HG02763 (cell line): ENCODE results near the gene TMEM184A.

Experiments used
- ATAC-seq: cut with Tn5 transposase; IDR thresholded peaks from one replicate; pipeline ENCODE4 v1.9.1; 2021; ENCODE audit warnings: mild to moderate bottlenecking, moderate library complexity; ENCODE audit not compliant: unreplicated experiment

Gene TMEM184A

DNA sequence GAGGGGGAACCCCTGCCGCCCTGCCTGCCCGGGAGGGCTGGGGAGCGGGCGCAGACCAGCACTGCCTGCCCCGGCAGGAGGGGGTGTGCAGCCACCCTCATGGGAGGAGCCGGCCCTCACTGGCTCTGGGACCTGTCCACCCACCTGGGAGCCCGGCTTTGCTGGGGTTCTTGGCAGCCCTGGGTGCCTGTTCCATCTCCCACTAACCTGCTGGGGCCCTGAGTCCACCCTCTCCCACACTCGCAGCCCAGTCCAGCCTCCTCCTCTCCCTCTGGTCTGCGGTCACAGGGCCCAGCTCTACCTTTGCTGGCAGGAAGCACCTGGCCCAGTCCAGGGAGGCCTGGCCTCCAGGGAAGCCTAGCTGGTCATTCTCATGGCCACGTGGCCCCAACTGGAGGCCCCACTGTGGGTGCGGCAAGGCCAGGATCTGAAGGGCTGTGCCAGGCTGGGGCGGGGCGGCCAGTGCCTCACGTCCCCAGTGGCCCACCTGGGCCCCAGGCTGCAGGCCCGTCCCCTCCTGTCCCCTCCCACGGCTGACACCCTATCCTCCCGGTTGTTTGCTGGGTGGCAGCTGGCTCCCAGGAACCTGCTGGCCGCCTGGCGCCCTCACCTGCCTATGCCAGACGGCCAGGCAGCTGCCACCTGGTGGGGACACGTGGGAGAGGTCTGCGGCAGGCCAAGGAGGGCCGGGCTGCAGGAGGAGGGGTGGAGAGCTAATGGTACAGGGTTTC lies at the start of gene TMEM184A:
Gene TMEM184A (minus strand): TSS at position 393 of the 731 bp plus-strand sequence. CDS start 721 bp downstream, outside the sequence.
- no peak for ATAC-seq

DNA sequence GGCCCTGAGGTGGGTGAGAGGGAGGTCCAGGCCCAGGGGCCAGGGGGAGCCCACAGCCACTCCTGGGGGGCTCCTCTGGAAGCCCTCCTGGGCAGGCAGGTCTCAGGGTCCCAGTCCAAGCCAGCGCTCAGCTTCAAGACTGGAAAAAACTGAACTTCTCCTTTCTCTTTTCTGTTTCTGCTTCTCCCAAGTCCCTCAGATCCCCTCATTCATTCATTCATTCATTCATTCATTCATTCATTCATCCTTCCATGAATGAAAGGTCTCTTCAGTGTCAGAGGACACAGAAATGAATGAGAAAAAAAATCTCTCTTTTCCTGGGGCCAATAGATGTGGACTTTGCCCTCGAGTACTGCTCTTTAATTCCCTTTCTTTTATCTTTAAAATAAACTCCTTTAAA lies 48.4 kb upstream of the TMEM184A start:
- ATAC-seq, result no peak

DNA sequence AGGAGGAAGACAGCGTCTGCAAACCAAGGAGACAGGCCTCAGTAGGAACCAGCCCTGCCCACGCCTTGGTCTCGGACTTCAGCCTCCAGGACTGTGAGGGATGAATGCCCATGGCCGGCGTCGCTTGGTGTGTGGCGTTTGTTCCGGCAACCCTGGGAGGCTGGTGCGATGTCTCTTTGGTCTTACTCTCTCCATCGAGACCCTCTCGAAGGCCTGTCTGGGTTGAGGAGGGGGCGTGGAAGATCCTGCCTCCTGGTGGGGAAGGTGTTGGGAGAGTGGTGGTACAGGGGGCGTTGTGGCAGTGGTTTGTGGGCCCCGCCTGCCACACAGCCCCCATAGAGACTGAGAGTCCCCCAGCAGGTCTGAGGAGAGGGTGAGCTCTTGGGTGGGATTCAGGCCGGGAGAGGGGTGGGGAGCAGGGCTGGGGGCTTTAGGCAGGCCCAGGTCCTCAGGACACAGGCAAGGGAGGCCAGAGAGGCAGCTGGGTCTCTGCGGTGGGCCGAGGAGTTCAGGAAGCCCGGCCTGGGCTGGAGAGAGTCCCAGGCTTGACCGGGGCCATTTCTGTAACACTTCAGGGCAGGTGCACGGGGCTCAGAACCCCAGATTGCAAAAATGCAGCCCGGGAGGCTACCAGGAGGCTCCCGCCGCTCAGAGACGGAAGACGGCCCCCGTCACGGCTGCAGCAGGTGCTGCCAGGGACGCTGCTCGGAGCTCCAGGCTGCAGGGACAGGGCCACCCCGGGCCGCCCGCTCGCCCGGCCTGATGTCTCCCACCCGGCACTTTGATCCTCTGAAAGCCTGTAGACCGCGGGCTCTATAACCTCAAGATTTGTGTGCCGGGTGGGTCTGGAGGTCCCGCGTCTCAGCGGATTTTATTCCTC lies 47.6 kb upstream of the TMEM184A start:
- ATAC-seq, result no peak

DNA sequence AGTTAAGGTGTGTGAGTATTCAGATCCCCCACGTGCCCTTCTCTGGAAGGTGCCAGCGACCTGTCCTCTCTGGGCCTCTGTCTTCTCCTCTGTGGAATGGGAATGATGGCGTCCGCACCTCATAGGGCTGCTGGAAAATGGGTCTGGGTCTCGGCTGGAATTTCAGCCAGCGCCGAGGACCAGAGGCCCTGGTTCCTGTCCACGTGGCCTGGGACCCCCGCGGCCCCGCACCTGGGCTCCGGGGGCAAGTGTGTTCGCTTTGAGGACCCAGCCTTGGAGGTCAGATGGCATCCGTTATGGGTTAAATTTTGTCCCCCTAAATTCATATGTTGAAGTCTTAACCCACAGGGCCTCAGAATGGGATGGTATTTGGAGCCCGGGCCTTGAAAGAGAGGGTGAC lies 46.4 kb upstream of the TMEM184A start:
- ATAC-seq, result no peak

DNA sequence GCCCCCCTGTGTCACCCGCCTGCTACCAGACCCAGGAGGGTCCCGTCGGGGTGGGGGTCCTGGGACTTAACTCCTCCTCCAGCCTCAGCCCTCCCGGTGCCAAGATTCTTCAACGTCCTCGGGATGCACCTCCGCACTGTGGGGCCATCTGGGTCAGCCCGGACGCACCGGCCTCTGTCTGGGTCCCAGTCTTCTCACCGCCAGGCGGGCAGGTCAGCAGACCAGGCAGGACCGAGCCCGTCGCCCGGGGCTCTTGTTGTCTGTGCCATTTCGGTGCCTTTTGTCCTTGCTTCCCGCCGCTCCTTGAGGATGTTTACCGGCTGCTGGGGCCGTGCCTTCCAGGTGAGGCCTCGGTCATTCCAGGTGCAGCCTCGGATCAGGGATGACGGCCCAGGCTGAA lies 46.0 kb upstream of the TMEM184A start:
- ATAC-seq, result no peak

DNA sequence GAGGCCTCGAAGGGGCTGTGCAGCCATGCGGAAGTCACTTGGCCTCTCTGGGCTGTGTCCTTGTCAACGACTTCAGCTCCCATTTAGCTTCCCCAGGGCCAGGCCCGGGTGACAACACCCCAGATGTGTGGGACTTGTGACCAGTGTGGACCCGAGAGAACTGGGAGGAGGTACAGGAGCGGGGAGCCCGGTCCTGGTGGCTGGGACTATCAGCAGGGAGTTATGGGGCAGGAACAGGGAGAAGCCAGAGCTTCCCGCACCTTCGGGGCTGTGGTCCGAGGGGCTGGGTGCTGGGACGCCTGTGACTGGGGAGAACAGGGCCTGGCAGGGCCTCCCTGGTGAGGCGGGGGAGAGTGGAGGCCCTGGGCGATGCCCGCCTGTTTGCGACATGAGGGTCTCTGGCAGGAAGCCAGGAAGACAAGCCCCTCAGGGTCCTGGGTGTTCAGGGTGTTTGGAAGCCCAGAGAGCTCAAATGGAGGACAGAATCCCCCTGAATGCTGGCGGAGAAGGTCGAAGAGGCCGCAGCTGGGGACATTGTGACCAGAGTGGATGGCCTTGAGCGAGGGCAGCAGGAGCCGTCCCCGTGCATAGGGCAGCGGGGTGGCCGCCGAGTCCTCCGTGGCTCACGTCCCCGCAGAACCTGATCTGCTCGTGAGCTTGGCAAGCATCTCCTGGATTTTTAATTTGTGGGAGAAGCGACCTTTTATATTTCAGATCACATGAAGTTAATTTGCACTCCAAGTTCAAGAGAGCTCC lies 43.8 kb upstream of the TMEM184A start:
- no peak for ATAC-seq

DNA sequence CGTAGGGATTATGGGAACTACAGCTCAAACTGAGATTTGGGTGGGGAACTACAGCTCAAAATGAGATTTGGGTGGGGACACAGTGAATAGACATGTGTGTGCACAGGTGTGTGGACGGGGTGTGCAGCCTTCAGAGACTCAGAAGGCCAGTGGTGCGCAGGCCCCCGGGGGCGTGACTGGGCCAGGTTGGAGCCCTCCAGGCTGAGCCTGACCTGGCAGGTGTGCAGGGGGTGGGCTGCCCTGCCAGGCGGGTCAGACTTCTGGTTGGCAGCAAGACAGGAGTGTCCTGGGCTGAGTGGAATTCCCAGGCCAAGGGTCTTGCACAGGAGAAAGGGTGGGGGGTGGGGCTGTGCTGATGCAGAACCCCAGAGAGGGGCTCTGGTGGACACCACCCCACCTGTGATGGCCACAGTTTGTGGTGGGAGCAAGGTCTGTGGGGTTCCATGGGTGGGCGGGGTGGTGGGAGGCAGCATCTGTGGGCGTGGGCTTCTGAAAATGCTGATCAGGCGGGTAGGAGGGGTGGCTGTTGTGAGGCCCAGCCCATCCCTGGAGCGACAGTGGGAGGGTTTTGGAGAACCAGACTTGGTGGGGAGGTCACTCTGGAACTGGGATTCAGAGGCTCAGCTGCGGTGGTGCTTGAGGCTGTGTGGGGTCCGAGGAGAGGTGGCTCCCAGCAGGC lies 43.1 kb upstream of the TMEM184A start:
- no peak for ATAC-seq

DNA sequence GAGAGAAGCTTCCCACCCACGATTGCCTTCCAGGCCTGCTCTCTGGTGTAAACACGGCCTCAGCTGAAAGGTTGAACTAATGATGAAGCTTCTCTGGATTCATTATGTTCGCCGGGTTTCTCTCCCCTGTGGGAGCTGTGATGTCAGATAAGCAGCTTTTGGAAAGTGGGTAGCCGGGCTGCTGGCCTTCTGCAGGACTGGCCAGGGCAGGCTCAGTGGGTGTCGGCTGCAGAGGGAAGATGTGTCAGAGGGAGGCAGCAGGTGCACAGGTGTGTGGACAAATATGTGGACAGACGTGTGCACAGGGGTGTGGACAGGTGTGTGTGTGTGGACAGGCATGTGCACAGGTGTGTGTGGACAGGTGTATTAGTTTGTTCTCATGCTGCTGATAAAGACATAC lies 42.3 kb upstream of the TMEM184A start:
- no peak for ATAC-seq

DNA sequence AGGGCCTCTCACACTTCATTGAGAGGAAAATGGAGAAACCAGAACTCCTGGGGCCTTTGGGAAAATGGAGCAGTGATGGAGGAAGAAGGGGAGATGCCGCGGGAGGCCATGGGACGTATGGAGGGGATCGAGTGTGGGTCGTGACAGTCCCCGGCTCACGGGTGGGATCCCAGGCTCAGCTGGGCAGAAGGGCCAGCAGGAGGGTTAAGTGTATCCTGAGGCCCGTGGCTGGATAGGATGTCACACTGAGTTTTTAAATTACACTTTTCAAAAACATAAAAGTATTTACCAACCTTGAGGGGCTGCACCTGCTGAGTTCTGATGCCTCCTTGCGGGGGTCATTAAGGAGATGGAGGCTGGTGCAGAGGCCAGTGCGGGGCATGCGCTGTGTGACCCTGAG lies 41.8 kb upstream of the TMEM184A start:
- ATAC-seq, result no peak

DNA sequence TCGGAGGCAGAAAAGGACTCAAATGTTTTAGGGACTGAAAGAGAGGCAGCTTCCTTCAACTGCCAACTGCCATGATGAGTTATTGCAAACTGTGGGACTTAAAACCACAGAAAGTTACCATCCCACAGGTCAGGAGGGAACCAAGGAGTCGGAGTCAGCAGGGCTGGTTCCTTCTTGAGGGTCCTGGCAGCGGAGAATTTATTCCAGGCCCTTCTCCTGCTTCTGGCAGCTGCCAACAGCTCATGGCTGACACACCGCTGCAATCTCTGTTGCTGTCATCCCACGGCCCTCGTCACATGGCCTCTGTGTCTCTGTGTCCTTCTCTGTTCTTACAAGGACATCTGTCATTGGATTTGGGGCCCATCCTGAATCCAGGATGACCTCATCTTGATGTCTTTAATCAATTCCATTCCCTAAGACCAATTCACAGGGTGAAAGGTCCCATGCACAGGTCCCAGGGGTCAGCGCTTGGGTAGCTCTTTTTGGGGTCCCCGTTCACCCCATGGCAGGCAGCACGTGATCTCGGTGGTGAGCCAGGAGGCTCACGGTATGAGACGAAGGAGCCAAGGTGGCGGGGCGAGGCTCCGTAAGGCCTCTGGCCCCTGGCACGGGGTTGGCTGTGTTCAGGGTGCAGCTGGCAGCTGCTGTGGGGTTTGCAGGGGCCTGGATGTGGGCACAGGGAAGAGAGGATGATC lies 41.2 kb upstream of the TMEM184A start:
- ATAC-seq, result no peak

DNA sequence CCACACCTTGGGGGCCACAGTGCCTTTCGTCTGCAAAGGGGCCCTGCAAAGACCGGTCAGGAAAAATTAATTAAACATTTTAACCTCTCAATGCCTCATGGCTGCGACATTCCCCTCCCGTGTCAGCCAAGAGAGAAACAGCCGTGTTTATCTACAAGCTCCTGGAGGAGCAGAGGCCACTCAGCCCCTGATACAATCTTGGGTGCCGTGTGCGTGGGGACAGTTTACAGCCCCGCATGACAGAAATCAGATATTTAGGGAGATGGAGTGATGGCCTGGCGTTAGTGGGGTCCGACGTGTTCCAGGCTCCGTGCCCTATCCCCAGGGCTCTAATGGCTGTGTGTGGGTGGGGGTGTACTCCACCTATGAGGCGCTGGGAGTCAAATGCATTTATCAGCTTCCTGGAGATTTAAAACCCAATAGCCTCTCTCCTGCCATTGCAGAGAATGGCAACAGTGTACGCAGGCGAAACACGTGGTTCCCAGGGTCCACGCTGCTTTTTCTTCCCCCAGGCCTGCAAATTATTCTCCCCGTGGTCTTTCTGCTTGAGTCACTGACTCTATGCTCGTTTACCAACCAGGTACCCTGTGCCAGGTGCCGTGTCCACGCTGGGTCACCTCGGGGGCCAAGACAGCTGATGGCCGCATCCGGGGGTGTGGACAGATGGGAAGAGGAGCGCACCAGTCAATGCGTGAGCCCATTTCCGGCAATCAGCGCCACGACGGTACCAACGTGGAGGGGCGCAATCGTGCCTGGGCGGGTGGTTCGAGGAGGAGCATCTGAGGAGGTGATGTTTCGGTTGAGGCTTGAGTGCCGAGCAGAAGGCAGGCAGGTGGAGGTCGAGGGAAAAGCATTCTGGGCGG lies 40.4 kb upstream of the TMEM184A start:
- ATAC-seq, result no peak

DNA sequence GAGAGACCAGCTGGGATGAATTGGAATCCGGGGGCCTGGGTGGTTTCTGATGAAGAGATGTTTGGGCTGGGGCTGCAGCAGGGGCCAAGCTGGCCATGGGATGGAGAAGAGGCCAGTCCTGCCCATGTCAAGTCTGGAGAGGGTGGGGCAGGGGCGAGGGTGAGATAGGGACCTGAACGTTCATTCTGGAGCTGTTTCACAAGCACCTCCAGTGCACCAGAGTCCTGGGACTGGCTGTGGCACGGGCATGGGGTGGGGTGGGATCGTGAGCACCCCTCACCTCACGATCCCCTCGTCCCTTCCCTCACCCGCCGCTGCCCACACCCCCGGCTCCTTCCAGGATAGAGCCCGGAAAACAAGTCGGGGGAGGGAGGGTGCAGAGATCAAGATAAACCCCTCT lies 39.6 kb upstream of the TMEM184A start:
- ATAC-seq, result no peak

DNA sequence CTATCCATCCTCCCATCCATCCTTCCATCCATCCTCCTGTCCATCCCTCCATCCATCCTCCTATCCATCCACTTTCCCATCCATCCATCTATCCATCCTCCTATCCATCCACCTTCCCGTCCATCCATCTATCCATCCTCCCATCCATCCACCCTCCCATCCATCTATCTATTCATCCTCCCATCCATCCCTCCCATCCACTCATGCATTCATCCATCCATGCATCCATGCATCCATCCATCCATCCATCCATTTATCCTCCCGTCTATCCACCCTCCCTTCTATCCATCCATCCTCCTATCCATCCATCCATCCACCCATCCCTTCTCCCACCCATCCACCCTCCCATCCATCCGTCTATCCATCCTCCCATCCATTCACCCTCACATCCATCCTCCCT lies 39.0 kb upstream of the TMEM184A start:
- no peak for ATAC-seq

DNA sequence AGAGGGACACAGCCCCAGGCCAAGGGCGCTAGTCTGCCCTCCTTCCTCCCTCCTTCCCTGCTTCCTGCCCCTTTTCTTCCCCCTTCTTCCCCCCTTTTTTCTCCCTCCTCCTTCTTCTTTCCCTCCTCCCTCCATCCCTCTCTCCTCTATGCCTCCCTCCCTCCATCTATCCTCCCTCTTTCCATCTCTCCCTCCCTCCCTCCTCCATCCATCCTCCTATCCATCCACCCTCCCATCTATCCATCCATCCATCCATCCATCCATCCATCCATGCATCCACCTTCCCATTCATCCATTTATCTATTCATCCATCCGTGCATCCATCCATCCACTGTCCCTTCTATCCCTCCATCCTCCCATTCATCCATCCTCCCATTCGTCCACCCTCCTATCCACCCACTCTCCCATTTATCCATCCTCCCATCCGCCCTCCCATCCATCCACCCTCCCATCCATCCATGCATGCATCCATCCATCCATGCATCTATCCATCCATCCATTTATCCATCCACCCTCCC lies 38.0 kb upstream of the TMEM184A start:
- ATAC-seq, result no peak

DNA sequence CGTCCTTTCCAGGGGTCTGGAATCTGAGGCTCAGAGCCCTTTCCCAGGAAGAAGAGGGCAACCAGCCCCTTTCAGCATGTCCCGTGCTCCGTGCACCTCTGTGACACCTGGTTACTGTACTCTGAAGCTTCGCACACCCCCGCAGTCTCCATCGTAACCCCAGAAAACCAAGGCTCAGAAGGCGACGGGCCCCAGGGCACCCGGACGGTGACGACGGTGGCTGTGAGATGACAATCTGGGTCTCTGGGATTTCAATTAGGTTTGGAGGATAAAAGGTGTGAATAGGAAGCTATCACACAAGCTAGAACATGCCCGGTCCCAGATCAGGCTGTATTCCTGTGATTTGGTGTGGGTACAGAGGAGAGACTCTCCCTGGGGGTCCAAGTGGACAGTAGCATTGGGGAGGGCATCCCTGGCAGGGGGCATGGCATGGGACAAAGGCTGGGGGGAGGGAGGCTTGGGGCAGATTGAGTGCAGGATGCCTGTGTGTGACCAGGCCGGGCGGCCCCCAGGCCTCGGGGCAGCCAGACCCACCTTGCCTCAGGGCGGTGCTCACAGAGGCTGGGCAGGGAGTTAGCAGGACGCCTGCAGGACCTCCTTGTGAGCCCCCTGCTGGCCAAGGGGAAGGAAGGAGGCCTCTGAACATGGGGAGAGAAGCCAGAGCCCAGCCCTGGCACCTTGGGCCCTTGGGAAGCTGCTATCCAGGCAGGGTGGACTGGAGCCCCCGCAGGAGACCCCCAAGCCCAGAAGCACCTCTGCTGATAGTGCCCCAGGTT lies 37.3 kb upstream of the TMEM184A start:
- no peak for ATAC-seq

DNA sequence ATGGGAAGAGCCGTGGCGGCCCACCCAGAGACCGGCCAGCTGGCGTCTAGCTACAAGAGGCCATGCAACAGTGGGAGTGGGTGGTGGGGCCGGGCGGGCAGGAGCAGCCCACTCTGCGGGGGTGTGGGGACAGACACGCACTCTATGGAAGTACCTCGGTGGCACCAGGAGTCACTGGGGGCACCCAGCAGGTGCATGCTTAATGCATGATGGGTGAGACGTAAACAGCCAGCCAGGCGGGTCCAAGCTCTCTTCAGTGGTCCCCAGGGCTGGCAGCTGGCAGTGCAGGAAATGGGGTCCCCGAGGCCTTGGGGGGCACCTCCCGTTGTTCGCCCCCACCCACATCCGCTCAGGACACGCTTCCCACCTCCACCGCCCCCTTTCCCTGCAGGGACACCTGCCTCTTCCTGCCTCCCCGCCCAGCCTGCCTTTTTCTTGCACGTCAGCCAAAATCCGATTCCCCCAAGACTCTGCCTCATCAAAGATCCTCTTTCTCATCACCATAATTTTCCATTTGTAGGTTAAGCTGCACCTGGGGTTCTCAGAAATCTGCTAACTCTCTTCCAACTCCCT lies 36.4 kb upstream of the TMEM184A start:
- no peak for ATAC-seq

DNA sequence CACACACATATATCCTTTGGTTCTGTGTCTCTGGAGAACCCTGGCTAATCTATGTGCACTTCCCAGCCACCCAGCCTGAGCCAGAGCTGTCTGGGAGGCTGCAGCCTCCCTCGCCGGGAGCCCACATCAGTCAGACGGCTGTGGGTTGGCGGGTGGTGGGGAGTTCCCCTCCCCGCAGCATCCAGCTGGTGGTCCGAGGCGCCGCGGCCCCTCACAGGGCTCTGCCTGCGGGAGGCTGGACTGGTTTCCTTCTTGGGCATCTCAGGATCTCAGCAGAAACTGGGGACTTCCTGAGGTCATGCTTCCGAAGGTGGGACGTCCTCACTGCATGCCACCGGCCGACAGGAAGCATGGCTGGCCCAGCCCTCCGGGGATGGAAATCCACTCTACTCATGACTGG lies 35.9 kb upstream of the TMEM184A start:
- ATAC-seq, result no peak

DNA sequence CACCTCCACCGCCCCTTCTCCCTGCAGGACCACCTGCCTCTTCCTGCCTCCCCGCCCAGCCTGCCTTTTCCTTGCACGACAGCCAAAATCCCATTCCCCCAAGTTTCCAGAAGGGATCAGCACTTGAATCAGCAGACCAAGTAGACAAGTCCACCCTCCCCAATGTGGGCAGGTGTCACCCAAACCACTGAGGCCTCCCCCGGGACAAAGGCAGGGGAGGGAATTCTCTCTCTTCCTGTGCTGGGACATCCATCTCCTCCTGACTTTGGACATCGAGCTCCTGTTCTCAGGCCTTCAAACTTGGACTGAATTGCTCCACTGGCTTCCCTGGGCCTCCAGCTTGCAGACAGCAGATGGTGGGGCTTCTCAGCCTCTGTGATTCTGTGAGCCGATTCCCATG lies 35.4 kb upstream of the TMEM184A start:
- ATAC-seq, result no peak
